ENCODE results near the gene PACRG.

GRCh38 chr6:162702446-162702845 is 25.3 kb upstream of the PACRG start:
- TF ChIP-seq POLR2A (IDR thresholded peaks at IDR 0.05; ENCODE audit: low read length) = no peak
- no peak for TF ChIP-seq GATA1 (IDR thresholded peaks at IDR 0.05; ENCODE audit: low read depth, low read length)
